CD4-positive, alpha-beta T cell treated with Interleukin-6 for 4 hours (primary cell): ENCODE measurements around the gene INPP5D.
"Not testable (repeated sequence)": the region's sequence is repeated elsewhere in the genome, so short reads cannot be mapped to it uniquely, and the experiment has no call there.

Experiments used
- DNase-seq: peaks from one replicate; pipeline ENCODE4 v3.0.0-alpha.2; 2020; ENCODE audit warnings: mixed read lengths

The INPP5D gene

GRCh38 chr2:233053928-233054784, 6.0 kb upstream of the INPP5D start:
- DNase-seq, result peak; percentile 82

- no peak for DNase-seq
Measured at GRCh38 chr2:233055362-233055761, 4.8 kb upstream of the INPP5D start.

GRCh38 chr2:233056961-233057605, 3.1 kb upstream of the INPP5D start:
- no peak for DNase-seq

GRCh38 chr2:233058717-233059546, 1.2 kb upstream of the INPP5D start:
- DNase-seq, result no peak

GRCh38 chr2:233059547-233059796, 670 bp upstream of the INPP5D start:
- no peak for DNase-seq

- DNase-seq, result no peak
Measured at GRCh38 chr2:233060501-233060979, 398 bp downstream of the INPP5D start.

- DNase-seq, result peak; percentile 21
Measured at GRCh38 chr2:233060980-233061590, 943 bp downstream of the INPP5D start.

GRCh38 chr2:233061591-233062450, 1.7 kb downstream of the INPP5D start:
- peak; percentile 58 for DNase-seq

- no peak for DNase-seq
Measured at GRCh38 chr2:233062451-233062850, 2.3 kb downstream of the INPP5D start.

- peak; percentile 43 for DNase-seq
Measured at GRCh38 chr2:233062946-233063268, 2.8 kb downstream of the INPP5D start.

GRCh38 chr2:233063269-233063975, 3.3 kb downstream of the INPP5D start:
- DNase-seq, result peak; percentile 49

- DNase-seq, result no peak
Measured at GRCh38 chr2:233063976-233064411, 3.9 kb downstream of the INPP5D start.

GRCh38 chr2:233064530-233065199, 4.5 kb downstream of the INPP5D start:
- no peak for DNase-seq

GRCh38 chr2:233065200-233065589, 5.1 kb downstream of the INPP5D start:
- DNase-seq, result not testable (repeated sequence)

- no peak for DNase-seq
Measured at GRCh38 chr2:233065954-233066470, 5.9 kb downstream of the INPP5D start.

GRCh38 chr2:233068762-233069418, 8.7 kb downstream of the INPP5D start:
- DNase-seq, result no peak

GRCh38 chr2:233072838-233073237, 12.7 kb downstream of the INPP5D start:
- no peak for DNase-seq

GRCh38 chr2:233074106-233074505, 14.0 kb downstream of the INPP5D start:
- no peak for DNase-seq

- DNase-seq, result peak; percentile 31
Measured at GRCh38 chr2:233075141-233075965, 15.2 kb downstream of the INPP5D start.
